Activated naive CD8-positive, alpha-beta T cell treated with anti-CD3 and anti-CD28 coated beads, Interleukin-2, amount 50 U/mL, for 24 hours (primary cell): Measurements from ENCODE around the gene DNMBP.
A peak's percentile ranks its signal among the peaks of the same experiment; 100 is the strongest.
"Not testable (repeated sequence)": the region's sequence is repeated elsewhere in the genome, so short reads cannot be mapped to it uniquely, and the experiment has no call there.

Experiments used
- ATAC-seq: fragments of 150-1000 bp; cut with Tn5 transposase; one replicate; pipeline ENCODE4 v1.10.0; 2021
- DNase-seq: peaks from one replicate; pipeline ENCODE4 v3.0.0; 2021
- H3K27ac Mint-ChIP-seq: one replicate; pipeline ENCODE4 v1.8.0; 2021; ENCODE audit warnings: mild to moderate bottlenecking, mixed read lengths
- H3K27me3 Mint-ChIP-seq: one replicate; pipeline ENCODE4 v1.8.0; 2021; ENCODE audit warnings: mixed read lengths
- H3K36me3 Mint-ChIP-seq: one replicate; pipeline ENCODE4 v1.8.0; 2021; ENCODE audit warnings: low read depth, mixed read lengths
- H3K4me1 Mint-ChIP-seq: one replicate; pipeline ENCODE4 v1.8.0; 2021; ENCODE audit warnings: mixed read lengths
- H3K4me3 Mint-ChIP-seq: one replicate; pipeline ENCODE4 v1.8.0; 2021; ENCODE audit warnings: mild to moderate bottlenecking, moderate library complexity, mixed read lengths
- H3K9me3 Mint-ChIP-seq: one replicate; pipeline ENCODE4 v1.8.0; 2021; ENCODE audit warnings: mixed read lengths

The DNMBP gene

GRCh38 chr10:99964791-99965190, 45.0 kb downstream of the DNMBP start:
- H3K4me3 Mint-ChIP-seq = no peak overlapping the region
- no peaks in the 10 kb centered on the region for H3K9me3 Mint-ChIP-seq
- ATAC-seq (no peak), DNase-seq (no peak)
- H3K36me3 Mint-ChIP-seq = peaks cover 4% of the 10 kb centered on the region
- H3K27me3 Mint-ChIP-seq = no peaks in the 10 kb centered on the region
- no peak overlapping the region for H3K27ac Mint-ChIP-seq
- H3K4me1 Mint-ChIP-seq = no peaks in the 10 kb centered on the region

GRCh38 chr10:99963467-99964165, 46.1 kb downstream of the DNMBP start:
- H3K27ac Mint-ChIP-seq, ATAC-seq, H3K4me3 Mint-ChIP-seq, H3K27me3 Mint-ChIP-seq, DNase-seq, H3K4me1 Mint-ChIP-seq, H3K36me3 Mint-ChIP-seq, H3K9me3 Mint-ChIP-seq: not testable (repeated sequence)

DNA sequence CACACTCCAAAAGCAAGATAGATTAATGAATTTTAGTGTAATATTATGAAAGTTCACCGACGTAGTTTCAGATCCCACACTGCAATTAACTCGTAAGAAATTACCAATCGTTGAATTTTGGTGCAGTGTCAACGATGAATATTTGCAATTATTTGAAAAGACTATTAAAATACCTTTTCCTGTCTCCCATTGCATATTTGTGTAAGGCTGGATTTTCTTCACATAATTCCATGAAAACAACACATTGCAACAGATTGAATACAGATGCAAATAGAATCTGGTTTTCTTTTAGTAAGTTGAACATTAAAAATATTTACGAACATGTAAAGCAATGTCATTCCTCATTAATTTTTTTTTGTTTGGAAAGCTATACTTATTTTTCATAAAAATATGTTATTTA, 50.9 kb downstream of the DNMBP start:
- Mint-ChIP-seq H3K27me3 (no peaks in the 10 kb centered on the region), H3K9me3 (no peaks in the 10 kb centered on the region), H3K36me3 (peaks cover 10% of the 10 kb centered on the region), H3K4me3 (no peak overlapping the region), H3K4me1 (no peaks in the 10 kb centered on the region), H3K27ac (no peak overlapping the region)
- DNase-seq (no peak), ATAC-seq (no peak)

DNA sequence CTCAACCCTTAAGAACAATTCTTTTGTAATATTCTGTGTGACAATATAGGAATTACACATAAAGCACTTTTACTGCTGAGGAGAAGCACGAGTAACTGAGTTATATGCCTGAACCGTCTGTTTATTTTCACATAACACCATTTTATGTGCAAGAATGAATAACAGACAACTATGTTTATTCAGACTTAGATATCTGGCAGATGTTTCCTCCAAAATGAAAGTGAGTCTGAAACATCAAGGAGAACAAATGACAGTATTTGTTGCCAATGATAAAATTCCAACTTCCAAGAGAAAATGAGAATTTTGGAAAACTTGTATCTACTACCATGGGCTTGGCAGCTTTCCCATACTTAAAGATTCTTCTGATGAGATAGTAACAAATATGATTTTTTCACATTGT, 51.4 kb downstream of the DNMBP start:
- no peak overlapping the region for H3K4me3 Mint-ChIP-seq
- DNase-seq = no peak
- no peak for ATAC-seq

GRCh38 chr10:99953510-99953909, 56.2 kb downstream of the DNMBP start:
- H3K4me3 Mint-ChIP-seq, H3K27ac Mint-ChIP-seq, H3K4me1 Mint-ChIP-seq, ATAC-seq, H3K27me3 Mint-ChIP-seq, DNase-seq: not testable (repeated sequence)
- peaks cover 33% of the 10 kb centered on the region for H3K36me3 Mint-ChIP-seq
- peaks cover 11% of the 10 kb centered on the region for H3K9me3 Mint-ChIP-seq

More for the DNA sequence above, 51.4 kb downstream of the DNMBP start:
- Mint-ChIP-seq H3K36me3 (peaks cover 12% of the 10 kb centered on the region), H3K4me1 (no peaks in the 10 kb centered on the region), H3K9me3 (no peaks in the 10 kb centered on the region), H3K27me3 (no peaks in the 10 kb centered on the region), H3K27ac (no peak overlapping the region)

- ATAC-seq (no peak), DNase-seq (no peak)
- no peak overlapping the region for H3K4me3 Mint-ChIP-seq
- no peaks in the 10 kb centered on the region for H3K27me3 Mint-ChIP-seq
- no peaks in the 10 kb centered on the region for H3K4me1 Mint-ChIP-seq
- H3K36me3 Mint-ChIP-seq = peaks cover 33% of the 10 kb centered on the region
- no peak overlapping the region for H3K27ac Mint-ChIP-seq
- H3K9me3 Mint-ChIP-seq = peaks cover 11% of the 10 kb centered on the region
Observed at GRCh38 chr10:99952799-99953198, 56.9 kb downstream of the DNMBP start.

DNA sequence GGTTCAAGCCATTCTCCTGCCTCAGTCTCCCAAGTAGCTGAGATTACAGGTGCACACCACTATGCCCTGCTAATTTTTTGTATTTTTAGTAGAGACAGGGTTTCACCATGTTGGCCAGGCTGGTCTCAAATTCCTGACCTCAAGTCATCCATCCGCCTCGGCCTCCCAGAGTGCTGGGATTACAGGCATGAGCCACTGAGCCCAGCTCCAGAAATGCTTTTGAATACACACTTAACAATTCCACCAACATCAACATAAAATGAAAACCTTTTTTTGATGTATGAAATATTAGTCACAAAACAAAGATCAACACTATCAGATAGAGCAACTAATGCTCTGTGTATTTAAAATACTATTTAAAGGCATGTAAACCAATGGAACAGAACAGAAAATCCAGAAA, 63.7 kb downstream of the DNMBP start:
- not testable (repeated sequence) for DNase-seq, H3K27me3 Mint-ChIP-seq, H3K9me3 Mint-ChIP-seq, H3K4me1 Mint-ChIP-seq, H3K4me3 Mint-ChIP-seq, ATAC-seq, H3K27ac Mint-ChIP-seq
- H3K36me3 Mint-ChIP-seq = peaks cover 20% of the 10 kb centered on the region

DNA sequence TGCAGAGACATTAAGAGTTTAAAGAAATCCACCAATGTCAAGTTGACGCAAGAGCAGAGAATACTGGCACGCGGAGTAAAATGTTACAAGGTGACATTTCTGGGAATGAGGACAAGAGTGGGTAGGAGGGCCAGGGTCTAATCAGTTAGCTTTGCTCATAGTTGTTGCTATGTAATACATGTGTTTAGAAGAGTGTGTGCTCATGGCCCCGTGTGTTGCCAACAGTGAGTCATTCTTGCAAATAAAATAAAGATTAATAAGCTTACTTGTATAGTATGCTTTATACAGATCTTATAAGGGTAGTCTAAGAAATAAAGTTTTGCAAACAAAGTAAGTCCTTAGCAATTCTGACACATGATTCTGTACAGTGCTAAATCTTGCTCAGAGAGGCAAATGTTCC, 64.5 kb downstream of the DNMBP start:
- ATAC-seq (no peak), DNase-seq (no peak)
- H3K27ac Mint-ChIP-seq = no peak overlapping the region
- no peaks in the 10 kb centered on the region for H3K4me1 Mint-ChIP-seq
- H3K27me3 Mint-ChIP-seq = no peaks in the 10 kb centered on the region
- peaks cover 13% of the 10 kb centered on the region for H3K36me3 Mint-ChIP-seq
- H3K4me3 Mint-ChIP-seq = no peak overlapping the region
- no peaks in the 10 kb centered on the region for H3K9me3 Mint-ChIP-seq

- no peak for DNase-seq
- no peaks in the 10 kb centered on the region for H3K9me3 Mint-ChIP-seq
- H3K4me3 Mint-ChIP-seq = no peak overlapping the region
- H3K27me3 Mint-ChIP-seq = no peaks in the 10 kb centered on the region
- ATAC-seq = no peak
- H3K27ac Mint-ChIP-seq = no peak overlapping the region
- peaks cover 10% of the 10 kb centered on the region for H3K36me3 Mint-ChIP-seq
- no peaks in the 10 kb centered on the region for H3K4me1 Mint-ChIP-seq
Observed at GRCh38 chr10:99944860-99945259, 64.9 kb downstream of the DNMBP start.

DNA sequence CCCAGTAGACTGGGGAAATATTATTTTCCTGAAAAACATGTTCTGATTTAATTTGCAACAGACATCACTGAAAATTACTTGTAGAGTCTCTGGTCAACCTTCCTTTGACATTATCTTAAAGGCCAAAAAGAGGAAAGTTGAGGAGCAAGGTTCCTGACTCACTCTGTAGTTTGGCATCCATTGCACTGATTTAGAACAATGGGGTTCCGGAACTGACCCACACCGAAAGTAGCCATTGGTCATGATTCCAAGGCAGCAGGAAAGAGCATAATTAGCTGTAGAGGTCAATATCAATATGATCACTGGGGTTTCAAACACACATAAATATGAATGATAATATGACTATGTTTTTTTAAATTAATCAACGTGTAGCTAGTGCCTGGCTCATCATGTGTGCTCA, 65.8 kb downstream of the DNMBP start:
- no peaks in the 10 kb centered on the region for H3K27me3 Mint-ChIP-seq
- H3K27ac Mint-ChIP-seq = no peak overlapping the region
- no peaks in the 10 kb centered on the region for H3K9me3 Mint-ChIP-seq
- no peaks in the 10 kb centered on the region for H3K4me1 Mint-ChIP-seq
- H3K4me3 Mint-ChIP-seq = no peak overlapping the region
- no peak for DNase-seq
- peaks cover 10% of the 10 kb centered on the region for H3K36me3 Mint-ChIP-seq
- no peak for ATAC-seq

GRCh38 chr10:99941942-99942820, 67.6 kb downstream of the DNMBP start:
- H3K27me3 Mint-ChIP-seq = no peaks in the 10 kb centered on the region
- peaks cover 6% of the 10 kb centered on the region for H3K4me1 Mint-ChIP-seq
- H3K4me3 Mint-ChIP-seq = no peak overlapping the region
- H3K27ac Mint-ChIP-seq = no peak overlapping the region
- H3K9me3 Mint-ChIP-seq = no peaks in the 10 kb centered on the region
- no peak for ATAC-seq
- DNase-seq = no peak
- H3K36me3 Mint-ChIP-seq = peaks cover 10% of the 10 kb centered on the region

DNA sequence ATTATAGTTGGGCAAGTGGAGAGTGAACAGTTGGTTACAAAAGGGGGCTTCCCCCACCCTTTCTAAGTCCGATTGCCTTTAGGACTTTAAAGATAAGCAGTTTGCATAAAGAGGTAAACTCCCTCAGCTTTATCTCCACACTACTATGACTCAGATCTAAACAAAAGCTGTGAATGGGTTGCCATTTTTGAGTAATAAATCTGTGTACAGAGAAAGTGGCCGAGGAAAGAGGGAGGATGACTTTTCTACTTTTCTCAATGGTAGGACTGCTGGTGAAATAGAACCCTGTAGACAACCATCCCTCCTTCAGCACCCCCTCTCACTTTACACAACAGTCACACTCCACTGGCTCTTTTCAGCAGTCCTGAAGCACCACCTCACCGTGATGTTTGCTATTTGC, 71.2 kb downstream of the DNMBP start:
- H3K36me3 Mint-ChIP-seq = peaks cover 7% of the 10 kb centered on the region
- no peak overlapping the region for H3K4me3 Mint-ChIP-seq
- no peaks in the 10 kb centered on the region for H3K27me3 Mint-ChIP-seq
- no peaks in the 10 kb centered on the region for H3K9me3 Mint-ChIP-seq
- DNase-seq = no peak
- H3K4me1 Mint-ChIP-seq = peaks cover 6% of the 10 kb centered on the region
- H3K27ac Mint-ChIP-seq = no peak overlapping the region
- peak; percentile 40 for ATAC-seq

DNA sequence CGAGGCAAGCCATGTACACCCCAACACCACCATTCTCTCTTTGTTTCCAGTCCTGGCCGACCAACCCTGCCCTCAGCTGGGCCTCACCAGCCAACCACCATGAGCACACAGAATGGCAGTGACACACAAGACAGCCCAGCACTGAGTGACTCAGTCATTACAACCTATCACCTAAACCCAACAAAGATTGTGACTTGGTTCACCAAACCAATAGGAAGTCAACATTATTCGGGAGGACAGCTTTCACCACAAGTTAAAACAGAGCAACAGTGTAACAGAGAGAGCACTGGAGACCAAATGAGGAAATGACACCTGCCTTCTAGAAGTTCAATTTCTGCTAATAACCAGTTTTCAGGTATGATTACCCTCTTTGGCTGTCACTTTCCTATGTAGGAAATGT, 72.1 kb downstream of the DNMBP start:
- H3K9me3 Mint-ChIP-seq = no peaks in the 10 kb centered on the region
- DNase-seq (no peak), ATAC-seq (peak; percentile 72)
- H3K36me3 Mint-ChIP-seq = peaks cover 7% of the 10 kb centered on the region
- H3K4me1 Mint-ChIP-seq = peaks cover 6% of the 10 kb centered on the region
- H3K27ac Mint-ChIP-seq = no peak overlapping the region
- H3K27me3 Mint-ChIP-seq = no peaks in the 10 kb centered on the region
- H3K4me3 Mint-ChIP-seq = no peak overlapping the region

- H3K4me1 Mint-ChIP-seq = peaks cover 21% of the 10 kb centered on the region
- not testable (repeated sequence) for ATAC-seq, H3K27ac Mint-ChIP-seq, H3K27me3 Mint-ChIP-seq, H3K9me3 Mint-ChIP-seq, H3K36me3 Mint-ChIP-seq, H3K4me3 Mint-ChIP-seq, DNase-seq
Observed at GRCh38 chr10:99932203-99932957, 77.4 kb downstream of the DNMBP start.
